ENCODE data around the gene ZNF354B.
A peak's percentile ranks its signal among the peaks of the same experiment; 100 is the strongest.
"Not testable (repeated sequence)": the region's sequence is repeated elsewhere in the genome, so short reads cannot be mapped to it uniquely, and the experiment has no call there.

Gene ZNF354B

GRCh38 chr5:178859625-178860521, at the start of gene ZNF354B:
TSS of gene ZNF354B (plus strand) at chr5:178859953. CDS start at chr5:178861048, 1,095 bp downstream.
- DNase-seq (ENCODE audit: low spot score): peak; percentile 96

GRCh38 chr5:178817506-178817905, 42.2 kb upstream of the ZNF354B start:
- no peak for DNase-seq (ENCODE audit: low spot score)

GRCh38 chr5:178818094-178818493, 41.7 kb upstream of the ZNF354B start:
- DNase-seq (ENCODE audit: low spot score): no peak

GRCh38 chr5:178820001-178820400, 39.8 kb upstream of the ZNF354B start:
- no peak for DNase-seq (ENCODE audit: low spot score)

GRCh38 chr5:178825444-178825843, 34.3 kb upstream of the ZNF354B start:
- DNase-seq (ENCODE audit: low spot score): no peak

GRCh38 chr5:178826216-178826615, 33.5 kb upstream of the ZNF354B start:
- no peak for DNase-seq (ENCODE audit: low spot score)

GRCh38 chr5:178827636-178828035, 32.1 kb upstream of the ZNF354B start:
- DNase-seq (ENCODE audit: low spot score): no peak

DNA sequence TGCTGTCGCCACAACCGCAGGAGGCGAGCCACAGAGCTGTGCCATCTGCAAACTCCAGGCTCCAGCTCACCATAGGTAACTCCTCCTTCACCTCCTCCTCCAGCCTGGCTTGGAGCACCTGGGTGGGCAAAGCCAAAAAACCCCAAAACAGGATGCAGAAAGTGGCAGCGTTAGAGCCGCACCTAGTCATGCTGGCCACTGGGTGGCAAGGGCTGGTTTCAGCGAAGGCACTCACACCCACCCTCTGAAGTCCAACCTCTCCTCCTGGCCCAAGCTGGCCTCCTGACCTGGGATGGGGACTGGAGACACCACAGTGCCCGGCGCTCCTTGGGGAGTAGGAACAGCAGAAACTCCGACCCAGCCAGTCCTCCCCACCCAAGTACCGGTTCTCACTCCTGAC, 28.7 kb upstream of the ZNF354B start:
- DNase-seq (ENCODE audit: low spot score): no peak

GRCh38 chr5:178832618-178833201, 27.0 kb upstream of the ZNF354B start:
- no peak for DNase-seq (ENCODE audit: low spot score)

GRCh38 chr5:178836628-178837027, 23.1 kb upstream of the ZNF354B start:
- no peak for DNase-seq (ENCODE audit: low spot score)

- not testable (repeated sequence) for DNase-seq (ENCODE audit: low spot score)
Measured at GRCh38 chr5:178838695-178839318, 20.9 kb upstream of the ZNF354B start.

GRCh38 chr5:178839319-178839704, 20.4 kb upstream of the ZNF354B start:
- DNase-seq (ENCODE audit: low spot score): peak; percentile 52

DNA sequence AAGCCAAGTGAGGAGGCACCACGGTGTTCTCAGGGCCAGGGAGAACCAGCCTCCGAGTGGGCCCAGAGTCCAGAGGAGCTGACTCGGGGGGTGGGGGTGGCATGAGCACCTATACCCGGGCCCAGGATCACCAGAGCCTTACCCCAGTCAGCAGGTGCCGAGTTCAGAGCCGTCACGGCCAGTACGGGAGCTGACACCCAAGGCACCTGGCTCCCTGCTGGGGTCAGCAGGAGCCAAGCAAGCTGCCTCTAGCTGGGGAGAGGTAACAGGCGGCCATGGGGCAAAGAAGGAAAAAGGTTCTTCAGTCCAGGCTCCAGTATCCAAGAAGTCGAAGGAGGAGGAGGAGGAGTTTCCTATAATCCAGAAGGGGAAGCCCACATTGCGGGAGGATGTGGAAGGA, 19.4 kb upstream of the ZNF354B start:
- not testable (repeated sequence) for DNase-seq (ENCODE audit: low spot score)

GRCh38 chr5:178849316-178849715, 10.4 kb upstream of the ZNF354B start:
- DNase-seq (ENCODE audit: low spot score): no peak

- no peak for DNase-seq (ENCODE audit: low spot score)
Measured at GRCh38 chr5:178851951-178852350, 7.8 kb upstream of the ZNF354B start.

- no peak for DNase-seq (ENCODE audit: low spot score)
Measured at GRCh38 chr5:178854284-178854683, 5.5 kb upstream of the ZNF354B start.

- DNase-seq (ENCODE audit: low spot score): not testable (repeated sequence)
Measured at GRCh38 chr5:178860615-178861014, 862 bp downstream of the ZNF354B start.

DNA sequence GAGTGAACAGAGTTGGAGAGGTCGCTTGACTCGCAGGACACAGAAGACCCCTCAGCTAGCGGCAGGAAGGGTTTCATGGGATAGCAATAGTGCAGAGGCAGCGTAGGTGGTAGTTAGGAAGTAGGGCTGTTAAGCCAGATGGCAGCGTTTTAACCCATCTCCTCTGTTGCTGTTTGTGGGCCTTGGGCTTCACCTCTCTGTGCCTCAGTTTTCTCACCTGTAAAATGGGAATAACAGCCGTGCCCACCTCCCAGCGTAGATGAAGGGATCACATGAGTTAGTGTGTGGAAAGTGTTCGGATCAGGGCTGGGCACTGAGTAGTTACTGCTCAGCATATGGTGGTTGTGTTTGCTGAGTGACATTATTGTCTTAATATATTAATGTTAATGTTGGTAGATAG, 1.9 kb downstream of the ZNF354B start:
- no peak for DNase-seq (ENCODE audit: low spot score)

- no peak for DNase-seq (ENCODE audit: low spot score)
Measured at GRCh38 chr5:178866946-178867345, 7.2 kb downstream of the ZNF354B start.

GRCh38 chr5:178869577-178869976, 9.8 kb downstream of the ZNF354B start:
- no peak for DNase-seq (ENCODE audit: low spot score)

DNA sequence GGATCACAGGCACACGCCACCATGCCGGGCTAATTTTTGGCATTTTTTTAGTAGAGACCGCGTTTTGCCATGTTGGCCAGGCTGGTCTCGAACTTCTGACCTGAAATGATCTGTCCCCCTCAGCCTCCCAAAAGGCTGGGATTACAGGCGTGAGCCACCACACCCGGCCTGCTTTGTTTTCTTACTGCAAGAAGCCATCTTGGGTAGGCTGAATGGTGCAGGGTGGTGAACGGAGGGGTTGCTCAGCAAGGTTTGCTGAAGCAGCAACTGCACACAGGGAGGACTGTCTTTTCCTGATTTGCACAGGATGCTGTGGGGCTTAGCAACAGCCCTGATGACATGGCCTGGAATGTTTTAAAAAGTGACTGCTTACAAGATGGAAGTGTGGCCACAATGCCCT, 10.7 kb downstream of the ZNF354B start:
- no peak for DNase-seq (ENCODE audit: low spot score)

- DNase-seq (ENCODE audit: low spot score): no peak
Measured at GRCh38 chr5:178872302-178872701, 12.5 kb downstream of the ZNF354B start.

GRCh38 chr5:178883115-178883694, 23.5 kb downstream of the ZNF354B start:
- DNase-seq (ENCODE audit: low spot score): not testable (repeated sequence)
